HepG2 (cell line): ENCODE results near the gene SH2D3A. TPM values are rescaled to one million over a fixed set of nuclear protein-coding genes. Genes with fewer than 3 reads are reported as not detected.

Experiments used
- ATAC-seq: fragments of 200-7000 bp; cut with Tn5 transposase; 3 replicates; pipeline ENCODE4 v1.9.1; 2020; ENCODE audit warnings: mild to moderate bottlenecking, moderate library complexity
- BruUV-seq: library from RNA; stranded (reverse); fragments of 400-500 nt; replicated peaks from 2 replicates; lab custom pipeline; 2021; lab: Mats Ljungman, UMichigan
- CTCF ChIA-PET: fragments of 300-600 bp; formaldehyde crosslinking; extraction: SDS; loops from one replicate; lab custom pipeline; 2021; ENCODE audit warnings: low total read pairs, inconsistent platforms, low intra/inter-chr PET ratio; lab: Yijun Ruan, JAX
- POLR2A ChIA-PET: fragments of 350-600 bp; sonication (Branson Sonifier 250); formaldehyde crosslinking; loops from one replicate; lab custom pipeline; 2020; ENCODE audit warnings: antibody characterized with exemption, inconsistent platforms; lab: Yijun Ruan, JAX
- DNase-seq: peaks from one replicate; pipeline ENCODE4 v3.0.0-alpha.2; 2015; ENCODE audit warnings: low spot score
- FAIRE-seq: peaks from 3 replicates; lab custom pipeline; 2011; peaks lifted over from hg19 to GRCh38; lab: Jason Lieb, UNC
- H2AFZ ChIP-seq: one replicate; pipeline ENCODE4 v1.6.1; 2011; ENCODE audit warnings: low read length, inconsistent platforms
- H3K27ac ChIP-seq: fragments of 300-600 bp; 3 replicates; pipeline ENCODE4 v1.8.0; 2011; ENCODE audit warnings: mixed run types, mild to moderate bottlenecking, mixed read lengths, low read length, inconsistent platforms; ENCODE audit not compliant: insufficient read depth; ENCODE audit errors: extremely low read length
- H3K27me3 ChIP-seq, 2 experiments: fragments of 200-600 bp in 1 of 2; 2 replicates in 1 of 2; 3 replicates in 1 of 2; pipeline versions ENCODE4 v1.6.0 to v1.8.0; 2011; ENCODE audit warnings: low read length in 2 of 2, mild to moderate bottlenecking in 2 of 2, moderate library complexity in 2 of 2, inconsistent platforms in 1 of 2; ENCODE audit not compliant: insufficient read depth in 2 of 2, control insufficient read depth in 1 of 2
- H3K36me3 ChIP-seq, 2 experiments: fragments of 200-600 bp in 1 of 2; replicated peaks in 1 of 2; 2 replicates in 1 of 2; 3 replicates in 1 of 2; pipeline versions ENCODE4 v1.5.1 to v1.8.0; 2011; ENCODE audit warnings: low read length in 2 of 2, inconsistent platforms in 1 of 2; ENCODE audit not compliant: insufficient read depth in 2 of 2, control insufficient read depth in 1 of 2
- H3K4me1 ChIP-seq: 2 replicates; pipeline ENCODE4 v1.5.1; 2012; ENCODE audit warnings: low read length, inconsistent platforms; ENCODE audit not compliant: insufficient read depth
- H3K4me2 ChIP-seq: 2 replicates; pipeline ENCODE4 v1.6.0; 2011; ENCODE audit warnings: low read depth, low read length, inconsistent platforms
- H3K4me3 ChIP-seq, 3 experiments: fragments of 200-600 bp in 1 of 3; sonication (generic), shearing (Covaris generic) in 1 of 3; replicated peaks in 1 of 3; 2 replicates each; pipeline ENCODE4 v1.5.1; 2011 to 2016; ENCODE audit warnings: low read length in 3 of 3, inconsistent platforms in 2 of 3, low read depth in 2 of 3, mild to moderate bottlenecking in 2 of 3, control low read depth in 1 of 3, mixed read lengths in 1 of 3; ENCODE audit not compliant: insufficient read depth in 1 of 3
- H3K79me2 ChIP-seq: one replicate; pipeline ENCODE4 v1.6.1; 2011; ENCODE audit warnings: low read length, inconsistent platforms; ENCODE audit not compliant: insufficient read depth
- H3K9ac ChIP-seq: 2 replicates; pipeline ENCODE4 v1.6.0; 2011; ENCODE audit warnings: mild to moderate bottlenecking, low read depth, low read length, inconsistent platforms; ENCODE audit not compliant: insufficient read depth
- H3K9me3 ChIP-seq: 2 replicates; pipeline ENCODE4 v1.5.1; 2012; ENCODE audit warnings: mild to moderate bottlenecking, low read length
- H4K20me1 ChIP-seq: 2 replicates; pipeline ENCODE4 v1.6.0; 2011; ENCODE audit warnings: inconsistent platforms, mild to moderate bottlenecking, low read length, moderate library complexity; ENCODE audit not compliant: insufficient read depth
- ARNT2 ChIP-seq: sonication (generic); formaldehyde crosslinking; IDR thresholded peaks from 2 replicates; pipeline ENCODE4 v1.8.0; 2022; ENCODE audit warnings: mild to moderate bottlenecking, low read depth, missing genetic modification reagents, moderate library complexity
- DNMT1 ChIP-seq: sonication (generic); formaldehyde crosslinking; IDR thresholded peaks from 2 replicates; pipeline ENCODE4 v1.5.1; 2020; ENCODE audit warnings: mild to moderate bottlenecking, missing genetic modification reagents
- ELF4 ChIP-seq: sonication (generic); formaldehyde crosslinking; IDR thresholded peaks from 2 replicates; pipeline ENCODE4 v1.5.0; 2020; ENCODE audit warnings: missing genetic modification reagents, mild to moderate bottlenecking, moderate library complexity, borderline replicate concordance
- FOXP1 ChIP-seq, 2 experiments: fragments of 450-650 bp in 1 of 2; IDR thresholded peaks; 2 replicates each; pipeline ENCODE4 v1.6.1; 2017 to 2018; ENCODE audit warnings: antibody characterized with exemption in 1 of 2
- HNRNPL ChIP-seq: fragments of 200-400 bp; formaldehyde crosslinking; IDR thresholded peaks from 2 replicates; pipeline ENCODE4 v1.6.1; 2017; ENCODE audit warnings: mild to moderate bottlenecking, low read depth, low read length
- JUN ChIP-seq: sonication (generic); formaldehyde crosslinking; IDR thresholded peaks from 2 replicates; pipeline ENCODE4 v1.4.0; 2020; ENCODE audit warnings: mild to moderate bottlenecking, missing genetic modification reagents
- NFYB ChIP-seq: sonication (generic); formaldehyde crosslinking; IDR thresholded peaks from 2 replicates; pipeline ENCODE4 v1.4.0; 2020; ENCODE audit warnings: missing genetic modification reagents
- NR2F1 ChIP-seq, 2 experiments: fragments of 450-650 bp in 1 of 2; formaldehyde crosslinking in 1 of 2; IDR thresholded peaks; 2 replicates each; pipeline versions ENCODE4 v1.5.0 to v1.6.1; 2016 to 2020; ENCODE audit warnings: mild to moderate bottlenecking in 1 of 2, missing compliant biosample characterization in 1 of 2, missing genetic modification reagents in 1 of 2, moderate library complexity in 1 of 2
- RFXANK ChIP-seq: IDR thresholded peaks from 2 replicates; pipeline ENCODE4 v1.6.1; 2016
- ZBTB20 ChIP-seq: sonication (generic); formaldehyde crosslinking; IDR thresholded peaks from 2 replicates; pipeline ENCODE4 v1.8.1; 2023; ENCODE audit warnings: missing genetic modification reagents, low read depth, mild to moderate bottlenecking, borderline replicate concordance
- ZBTB38 ChIP-seq: sonication (generic); formaldehyde crosslinking; IDR thresholded peaks from 2 replicates; pipeline ENCODE4 v1.5.1; 2020; ENCODE audit warnings: mild to moderate bottlenecking, missing genetic modification reagents
- ZFP41 ChIP-seq: sonication (generic); formaldehyde crosslinking; IDR thresholded peaks from 2 replicates; pipeline ENCODE4 v1.4.0; 2020; ENCODE audit warnings: mild to moderate bottlenecking, missing genetic modification reagents, borderline replicate concordance
- ZKSCAN1 ChIP-seq: fragments of 150-350 bp; IDR thresholded peaks from 2 replicates; pipeline ENCODE4 v1.6.1; 2014; ENCODE audit warnings: low read length
- ZNF12 ChIP-seq: sonication (generic); formaldehyde crosslinking; IDR thresholded peaks from 2 replicates; pipeline ENCODE4 v1.5.0; 2020; ENCODE audit warnings: missing genetic modification reagents
- ZNF260 ChIP-seq: sonication (generic); formaldehyde crosslinking; IDR thresholded peaks from 2 replicates; pipeline ENCODE4 v1.4.0; 2020; ENCODE audit warnings: missing genetic modification reagents, low read depth, mild to moderate bottlenecking, borderline replicate concordance
- ZNF7 ChIP-seq: IDR thresholded peaks from 2 replicates; pipeline ENCODE4 v1.6.1; 2016; ENCODE audit warnings: missing biosample characterization, missing genetic modification reagents
- ZNF850 ChIP-seq: sonication (generic); formaldehyde crosslinking; conservative IDR thresholded peaks from 2 replicates; pipeline ENCODE4 v1.9.0; 2021; ENCODE audit warnings: mild to moderate bottlenecking, missing genetic modification reagents
- WGBS: methylation state at CpG from one replicate; pipeline ENCODE4 v1.1.6; 2017; ENCODE audit warnings: low lambda C conversion rate; 5-methylcytosine and 5-hydroxymethylcytosine counted together
- in situ Hi-C: cut with HindIII; loops from 2 replicates; pipeline ENCODE4 v1.10.0; 2017; ENCODE audit warnings: low pct_unique_long_range_greater_than_20kb; ENCODE audit not compliant: extremely low pct_ligation_motif_present
- intact Hi-C: fragments of 100-400 bp; cut with micrococcal nuclease; formaldehyde crosslinking; loops from one replicate; pipeline ENCODE4 v1.10.0; 2022; ENCODE audit not compliant: unreplicated experiment
- polyA plus RNA-seq, 8 experiments: library from polyadenylated mRNA; depleted of rRNA in 3 of 8; stranded (reverse) in 7 of 8; unstranded in 1 of 8; fragments of >200 nt; fragmentation: Illumina TruSeq in 4 of 8; extraction: Trizol in 4 of 8; gene quantifications; 2 replicates each; pipeline versions ENCODE4 v1.2.1 to v1.2.3, GENCODE V29; 2011 to 2016; ENCODE audit warnings: low read depth in 4 of 8, missing spikeins in 1 of 8, mixed read lengths in 1 of 8; ENCODE audit not compliant: insufficient read depth in 1 of 8
- total RNA-seq, 5 experiments: library from RNA; depleted of rRNA; stranded (reverse); fragments of >200 nt; fragmentation: Illumina TruSeq; extraction: Trizol; gene quantifications; 2 replicates each; pipeline ENCODE4 v1.2.3, GENCODE V29; 2016; ENCODE audit warnings: low read depth in 1 of 5

The SH2D3A gene
- total and polyA plus RNA-seq, 2 of the 13 experiments (the other 11 are each of a cell fraction or from before 2014, with no cell fraction given): 1.0 to 2.2 TPM

GRCh38 chr19:6787393-6787792 lies 20.2 kb upstream of the SH2D3A start:
- Histone ChIP-seq H3K4me1 (no peaks in the 10 kb centered on the region), H3K27ac (no peak overlapping the region), H3K4me3 (no peak overlapping the region), H3K4me2 (no peak overlapping the region), H3K9ac (no peak overlapping the region), H3K36me3 (no peaks in the 10 kb centered on the region), H3K27me3 (peaks cover 0 to 3% of the 10 kb centered on the region in 2 experiments; a peak in 2 of 5 replicates), H4K20me1 (no peaks in the 10 kb centered on the region), H3K9me3 (no peaks in the 10 kb centered on the region), H2AFZ (no peak overlapping the region), H3K79me2 (no peaks in the 10 kb centered on the region)
- in situ Hi-C loops: no loop called here
- FAIRE-seq (no peak), ATAC-seq (no peak), DNase-seq (no peak)
- TF ChIP-seq NFYB (CRISPR knock-in tag) (no peak), DNMT1 (CRISPR knock-in tag) (no peak)
- WGBS: 90% methylated on average over 4 of the region's 4 CpGs
- no TSS peak for BruUV-seq
- ChIA-PET POLR2A (no interaction called here), CTCF (no interaction called here)
- intact Hi-C loops: no loop called here

DNA sequence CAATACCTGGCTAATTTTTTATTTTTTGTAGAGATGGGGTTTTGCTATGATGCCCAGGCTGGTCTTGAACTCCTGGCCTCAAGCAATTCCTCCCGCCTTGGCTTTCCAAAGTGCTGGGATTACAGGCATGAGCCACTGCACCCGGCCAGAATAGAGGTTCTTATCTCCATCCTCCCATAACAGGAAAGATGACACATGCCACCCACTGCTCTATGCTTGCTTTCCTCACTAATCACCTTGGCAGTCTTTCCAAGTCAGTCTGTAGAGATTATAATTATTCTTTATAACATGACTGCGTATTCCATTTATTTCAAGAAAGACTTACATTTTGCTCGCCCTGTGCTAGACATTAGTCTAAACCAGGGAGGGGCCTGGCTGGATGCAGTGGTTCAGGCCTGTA lies 12.0 kb upstream of the SH2D3A start:
- FAIRE-seq (no peak), DNase-seq (no peak), ATAC-seq (no peak)
- in situ Hi-C loops: no loop called here
- no peaks in the 10 kb centered on the region for H4K20me1 ChIP-seq
- ChIA-PET POLR2A (no interaction called here), CTCF (no interaction called here)
- intact Hi-C loops: no loop called here
- H3K4me1 ChIP-seq: no peaks in the 10 kb centered on the region
- no peak overlapping the region for H3K27ac ChIP-seq
- H3K4me2 ChIP-seq: no peak overlapping the region
- BruUV-seq: no TSS peak
- no peaks in the 10 kb centered on the region for H3K36me3 ChIP-seq
- 56% methylated on average over 4 of the region's 4 CpGs for WGBS
- no peak overlapping the region for H2AFZ ChIP-seq
- no peak overlapping the region for H3K9ac ChIP-seq
- TF ChIP-seq ZNF7 (no peak), HNRNPL (no peak), ELF4 (no peak), FOXP1 (IDR thresholded peaks at IDR 0.05) (no peak), FOXP1 (CRISPR knock-in tag; IDR thresholded peaks at IDR 0.05) (no peak), ZBTB38 (CRISPR knock-in tag) (no peak), ZFP41 (CRISPR knock-in tag) (no peak), ZNF12 (CRISPR knock-in tag) (no peak), ZNF850 (CRISPR knock-in tag) (no peak), ZBTB20 (CRISPR knock-in tag) (no peak), JUN (no peak), NR2F1 (CRISPR knock-in tag; IDR thresholded peaks at IDR 0.05) (no peak), ARNT2 (CRISPR knock-in tag) (no peak), RFXANK (CRISPR knock-in tag) (no peak), ZKSCAN1 (no peak), ZNF260 (CRISPR knock-in tag) (no peak)
- H3K9me3 ChIP-seq: no peaks in the 10 kb centered on the region
- no peaks in the 10 kb centered on the region for H3K27me3 ChIP-seq
- H3K4me3 ChIP-seq: no peak overlapping the region
- H3K79me2 ChIP-seq: no peaks in the 10 kb centered on the region
